Measurements from ENCODE around the gene SMYD2.

SMYD2 gene

DNA sequence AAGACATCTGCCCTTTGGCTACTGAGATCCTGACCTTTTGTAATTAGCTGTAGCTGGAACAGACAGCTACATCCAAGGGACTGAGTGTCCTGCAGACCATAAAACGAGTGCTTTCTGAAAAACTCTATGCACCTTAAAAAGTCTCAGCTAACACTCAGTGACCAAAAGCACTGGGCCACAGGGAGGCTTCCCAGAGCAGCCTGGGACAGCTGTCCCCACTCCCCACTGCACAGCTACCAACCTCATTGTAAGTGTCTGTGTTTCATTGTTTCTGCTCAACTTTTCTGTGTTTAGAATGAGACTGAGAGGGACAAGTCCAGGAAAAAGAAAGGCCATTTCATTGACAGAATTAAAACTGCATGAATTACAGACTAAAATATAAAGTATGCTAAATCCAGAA lies 80.7 kb downstream of the SMYD2 start:
- DNase-seq (ENCODE audit: low read depth), result no peak

DNA sequence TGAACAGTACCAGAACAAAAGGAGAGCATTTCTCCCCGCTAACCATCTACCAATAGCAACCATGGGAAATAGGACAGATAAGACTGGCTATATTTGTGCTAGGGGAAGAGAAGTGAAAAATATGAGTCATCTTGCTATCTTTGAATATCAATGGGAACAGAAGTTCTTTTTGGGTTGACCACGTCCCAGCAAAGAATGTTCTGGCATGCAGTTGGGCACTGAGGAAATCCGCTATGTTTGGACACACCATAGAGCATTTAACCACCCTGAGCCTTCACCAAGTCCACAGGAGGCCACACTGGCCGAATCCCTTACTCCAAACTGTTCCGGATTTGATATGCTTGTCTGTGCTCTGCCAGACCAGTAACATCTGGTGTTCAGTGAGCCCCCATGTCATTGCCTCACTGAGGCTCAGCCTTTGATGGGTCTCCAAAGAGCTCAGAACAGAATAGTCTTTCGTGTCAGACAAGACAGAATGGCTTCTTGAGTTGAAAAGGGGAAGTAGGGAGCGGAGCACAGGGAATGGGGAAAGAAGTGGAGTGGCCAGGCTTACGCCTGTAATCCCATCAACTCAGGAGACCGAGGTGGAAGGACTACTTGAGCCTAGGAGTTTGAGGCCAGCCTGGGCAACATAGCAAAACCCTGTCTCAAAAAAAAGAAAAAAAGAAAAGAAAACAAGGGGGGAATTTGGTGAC lies 81.4 kb downstream of the SMYD2 start:
- no peak for DNase-seq (ENCODE audit: low read depth)

GRCh38 chr1:214363386-214363785 lies 82.4 kb downstream of the SMYD2 start:
- no peak for DNase-seq (ENCODE audit: low read depth)

DNA sequence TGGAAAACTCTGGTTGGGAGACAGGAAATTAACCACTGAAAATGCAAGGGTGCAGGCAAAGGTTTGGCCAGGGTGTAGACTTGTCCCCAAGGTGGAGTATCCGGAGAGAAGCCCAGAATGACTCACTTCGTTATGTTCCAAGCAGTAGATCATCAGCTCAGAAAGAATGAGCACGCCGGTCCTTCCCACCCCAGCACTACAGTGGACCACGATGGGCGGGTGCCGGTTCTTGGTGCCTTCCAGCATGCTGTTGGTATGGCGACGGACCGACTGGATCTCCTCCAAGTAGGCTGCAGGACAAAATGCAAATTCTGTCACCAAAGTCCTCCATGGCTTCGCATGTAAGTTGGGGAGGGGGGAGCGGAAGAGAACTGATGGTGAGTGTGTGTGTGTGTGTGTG lies 83.4 kb downstream of the SMYD2 start:
- no peak for DNase-seq (ENCODE audit: low read depth)

DNA sequence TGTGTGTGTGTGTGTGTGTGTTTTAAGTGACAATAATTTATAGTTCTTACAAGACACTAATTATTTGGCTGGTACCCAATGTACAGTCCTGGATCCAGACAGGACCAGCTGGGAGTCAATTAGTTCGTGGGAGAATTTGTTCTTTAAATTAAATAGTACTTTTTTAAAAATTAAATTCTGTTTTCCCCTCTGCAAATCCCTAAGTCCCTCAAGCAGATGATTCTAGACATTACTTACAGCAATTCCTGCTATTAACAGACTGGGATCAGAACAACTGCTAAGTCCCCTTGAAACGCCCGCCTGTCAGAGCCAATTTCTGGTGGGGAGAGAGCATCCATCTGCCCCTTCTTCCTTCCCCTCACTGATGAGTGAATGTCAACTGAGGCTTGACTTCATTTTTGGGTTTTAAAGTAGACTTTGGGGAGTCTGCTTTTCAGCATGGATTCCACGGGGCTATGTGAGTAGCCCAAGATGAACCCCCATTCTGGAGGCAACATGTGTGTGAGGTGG lies 83.9 kb downstream of the SMYD2 start:
- no peak for DNase-seq (ENCODE audit: low read depth)

GRCh38 chr1:214367841-214368240 lies 86.9 kb downstream of the SMYD2 start:
- DNase-seq (ENCODE audit: low read depth), result no peak

GRCh38 chr1:214369364-214369763 lies 88.4 kb downstream of the SMYD2 start:
- DNase-seq (ENCODE audit: low read depth), result no peak

DNA sequence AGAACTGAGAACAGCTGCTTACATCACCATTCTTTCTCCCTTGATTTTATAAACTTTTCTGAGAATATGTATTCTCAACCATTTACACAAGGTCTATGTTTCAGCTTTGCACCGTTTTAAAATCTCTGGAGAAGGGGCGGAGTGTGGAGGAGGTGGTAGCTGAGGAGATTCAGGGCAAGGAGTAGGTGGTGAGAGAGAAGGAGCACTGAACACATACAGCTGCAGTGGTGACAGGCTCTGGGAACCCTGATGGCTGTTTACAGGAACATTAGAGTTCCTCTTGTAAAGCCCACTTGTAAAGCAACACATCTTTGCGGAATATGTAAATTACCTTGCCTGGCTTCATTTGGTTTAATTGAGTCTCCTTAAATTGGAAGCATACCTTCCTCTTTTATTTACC lies 89.7 kb downstream of the SMYD2 start:
- no peak for DNase-seq (ENCODE audit: low read depth)

DNA sequence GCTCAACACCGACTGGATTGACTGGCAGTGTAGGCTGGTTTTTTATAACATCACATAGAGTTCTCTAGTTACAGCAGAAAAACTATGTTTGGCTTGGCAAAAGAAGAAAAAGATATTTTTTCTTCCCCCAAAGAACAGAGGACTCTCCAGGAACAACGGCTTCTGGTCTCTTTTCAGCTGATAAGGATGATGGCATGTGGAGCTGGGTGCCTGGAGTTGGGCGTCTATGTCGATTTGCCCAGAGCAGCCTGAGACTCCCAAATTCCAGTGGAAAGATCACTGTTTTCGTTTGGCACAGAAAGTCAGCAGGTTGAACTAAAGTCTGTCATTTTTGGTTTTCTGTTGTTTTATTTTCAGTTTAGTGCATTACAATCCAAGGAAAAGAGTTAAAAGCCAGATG lies 91.1 kb downstream of the SMYD2 start:
- no peak for DNase-seq (ENCODE audit: low read depth)

DNA sequence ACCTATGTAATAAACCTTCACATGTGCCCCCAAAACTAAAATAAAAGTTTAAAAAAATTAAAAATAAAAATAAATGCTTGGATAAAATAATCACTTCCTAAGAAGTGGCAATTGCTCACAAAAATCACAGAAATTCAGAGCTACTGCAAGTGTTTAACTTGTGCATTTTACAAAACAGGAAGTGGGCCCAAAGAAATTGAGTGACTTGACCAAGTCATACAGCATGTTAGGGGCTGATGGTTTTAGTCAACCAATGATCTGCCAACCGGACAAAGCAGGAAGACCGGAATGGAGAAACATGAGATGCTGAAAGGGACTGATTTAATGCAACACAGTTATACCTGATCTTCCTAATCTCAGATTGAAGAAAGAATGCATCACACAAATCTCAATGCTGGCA lies 96.5 kb downstream of the SMYD2 start:
- DNase-seq (ENCODE audit: low read depth), result no peak

DNA sequence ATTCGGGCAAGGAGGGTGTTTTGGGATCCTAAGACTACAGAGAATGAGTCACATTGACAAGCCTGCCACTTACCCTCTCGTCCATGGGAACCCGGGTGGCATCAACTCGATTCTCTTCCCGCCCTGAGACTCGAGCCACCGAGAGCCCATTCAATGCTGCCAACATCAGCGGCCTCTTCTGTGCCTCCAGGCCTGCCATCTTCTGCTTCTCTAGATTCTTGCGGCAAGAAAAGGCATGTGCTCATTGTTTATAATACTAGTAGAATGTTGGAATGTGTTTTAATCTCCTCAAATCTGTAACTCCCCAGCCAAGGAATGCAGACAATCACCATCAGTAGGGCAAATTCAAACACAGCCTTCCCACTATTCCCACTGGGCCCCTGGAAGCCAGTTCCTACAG lies 96.9 kb downstream of the SMYD2 start:
- no peak for DNase-seq (ENCODE audit: low read depth)

- DNase-seq (ENCODE audit: low read depth), result no peak
Observed at GRCh38 chr1:214378492-214378891, 97.5 kb downstream of the SMYD2 start.

GRCh38 chr1:214379236-214379970 lies 98.4 kb downstream of the SMYD2 start:
- no peak for DNase-seq (ENCODE audit: low read depth)

- DNase-seq (ENCODE audit: low read depth), result no peak
Observed at GRCh38 chr1:214380396-214380795, 99.4 kb downstream of the SMYD2 start.

- DNase-seq (ENCODE audit: low read depth), result no peak
Observed at GRCh38 chr1:214380986-214381695, 100.2 kb downstream of the SMYD2 start.

- no peak for DNase-seq (ENCODE audit: low read depth)
Observed at GRCh38 chr1:214383381-214384372, 102.7 kb downstream of the SMYD2 start.

DNA sequence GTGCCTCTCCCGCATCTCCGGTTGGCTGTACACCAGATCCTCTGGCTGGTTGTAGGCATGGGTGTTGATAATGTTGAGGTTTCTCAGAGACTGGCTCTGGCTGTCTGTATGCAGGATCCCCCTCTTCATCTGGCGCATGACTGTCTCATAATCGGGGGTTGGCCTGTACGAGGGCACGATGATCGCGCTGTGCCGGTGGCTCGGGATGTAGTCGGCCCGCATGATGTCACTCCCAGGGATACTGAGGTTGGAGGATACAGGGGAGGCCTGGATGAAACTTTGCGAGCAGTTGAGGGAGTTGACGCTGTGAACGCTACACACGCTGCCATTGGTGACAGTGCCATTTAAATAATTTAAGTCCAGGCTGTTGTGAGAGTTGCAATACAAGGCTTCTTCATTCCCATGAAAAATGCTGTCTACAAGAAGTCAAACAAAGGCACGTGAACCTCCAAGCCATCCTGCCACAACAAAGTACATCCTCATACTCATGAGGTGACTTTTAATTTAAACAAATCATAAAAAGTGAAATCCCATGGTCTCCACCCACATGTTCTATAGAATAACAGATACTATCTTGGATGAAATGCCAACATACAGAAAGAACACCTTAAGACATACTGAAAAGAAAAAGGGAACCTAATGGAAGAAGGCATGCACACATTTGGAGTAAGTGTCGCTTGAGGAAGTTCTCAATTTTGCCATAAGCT lies 103.6 kb downstream of the SMYD2 start:
- DNase-seq (ENCODE audit: low read depth), result no peak

GRCh38 chr1:214385428-214385827 lies 104.5 kb downstream of the SMYD2 start:
- no peak for DNase-seq (ENCODE audit: low read depth)

- no peak for DNase-seq (ENCODE audit: low read depth)
Observed at GRCh38 chr1:214386333-214386732, 105.4 kb downstream of the SMYD2 start.

All from stimulated activated CD8-positive, alpha-beta memory T cell treated with anti-CD3 and anti-CD28 coated beads, Interleukin-12 subunit alpha, Interleukin-12 subunit beta, amount 100 ng/mL, for 4 hours (primary cell).